NCI-H1436 (cell line): ENCODE measurements around the gene TMBIM1.
A peak's percentile ranks its signal among the peaks of the same experiment; 100 is the strongest.
"Not testable (repeated sequence)": the region's sequence is repeated elsewhere in the genome, so short reads cannot be mapped to it uniquely, and the experiment has no call there.

Experiments
- DNase-seq: peaks from one replicate; lab custom pipeline; 2025; lab: John Stamatoyannopoulos, UW

Gene TMBIM1

GRCh38 chr2:218291318-218292047, 820 bp downstream of the TMBIM1 start:
- no peak for DNase-seq

- DNase-seq = peak; percentile 22
Measured at GRCh38 chr2:218290316-218291261, 1.7 kb downstream of the TMBIM1 start.

GRCh38 chr2:218289639-218290315, 2.5 kb downstream of the TMBIM1 start:
- DNase-seq = no peak

GRCh38 chr2:218286570-218287459, 5.5 kb downstream of the TMBIM1 start:
- DNase-seq = no peak

GRCh38 chr2:218285604-218286003, 6.7 kb downstream of the TMBIM1 start:
- no peak for DNase-seq

GRCh38 chr2:218284106-218284811, 8.0 kb downstream of the TMBIM1 start:
- no peak for DNase-seq

- no peak for DNase-seq
Measured at GRCh38 chr2:218282173-218282991, 9.9 kb downstream of the TMBIM1 start.

GRCh38 chr2:218281449-218281848, 10.9 kb downstream of the TMBIM1 start:
- DNase-seq = no peak

GRCh38 chr2:218280260-218280870, 11.9 kb downstream of the TMBIM1 start:
- DNase-seq = no peak

- DNase-seq = no peak
Measured at GRCh38 chr2:218278531-218279360, 13.6 kb downstream of the TMBIM1 start.

GRCh38 chr2:218277921-218278320, 14.4 kb downstream of the TMBIM1 start:
- DNase-seq = no peak

GRCh38 chr2:218276986-218277755, 15.1 kb downstream of the TMBIM1 start:
- no peak for DNase-seq

- no peak for DNase-seq
Measured at GRCh38 chr2:218275371-218276072, 16.8 kb downstream of the TMBIM1 start.

GRCh38 chr2:218274586-218274985, 17.7 kb downstream of the TMBIM1 start:
- DNase-seq = no peak

GRCh38 chr2:218273908-218274249, 18.4 kb downstream of the TMBIM1 start:
- DNase-seq = no peak

- DNase-seq = not testable (repeated sequence)
Measured at GRCh38 chr2:218273214-218273907, 18.9 kb downstream of the TMBIM1 start.
